Measurements from ENCODE around the gene RPRM. TPM values are rescaled to one million over a fixed set of nuclear protein-coding genes. Genes with fewer than 3 reads are reported as not detected.

RPRM gene
- polyA plus RNA-seq, 1 donor (not counting 4 experiments of a cell fraction or from before 2014, with no cell fraction given): not detected

DNA sequence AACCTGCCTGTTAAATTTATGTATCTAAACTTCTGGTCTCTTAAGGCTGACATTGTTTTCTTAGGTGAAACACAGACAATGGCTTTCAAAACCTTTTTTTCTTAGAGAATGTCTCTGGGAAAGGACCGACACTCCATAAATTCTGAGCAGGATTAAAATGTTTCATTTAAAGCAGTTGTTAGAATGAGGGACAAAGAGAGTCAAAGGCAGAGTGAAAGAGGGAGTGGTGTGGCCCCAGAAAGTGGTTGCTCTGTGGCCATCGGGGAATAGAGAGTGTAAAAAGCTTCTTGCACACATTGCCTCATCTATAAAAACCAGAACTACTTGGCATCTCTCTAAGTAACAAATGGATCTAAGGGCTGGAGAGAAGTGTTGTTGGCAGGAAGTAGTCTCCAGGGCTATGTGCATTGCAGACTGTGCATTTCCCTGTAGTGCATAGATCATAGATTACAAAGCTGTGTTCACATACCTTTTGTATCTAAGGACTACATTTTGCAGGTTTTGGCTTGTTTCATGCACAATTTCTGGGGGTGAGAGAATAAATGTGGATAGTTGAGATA is 3.6 kb downstream of the RPRM start:
- Histone ChIP-seq H3K9me3 (ENCODE audit: control insufficient read depth, low read depth, low read length) (no peaks in the 10 kb centered on the region), H3K4me3 (ENCODE audit: control insufficient read depth in 2 of 3, extremely low read depth in 1 of 3, insufficient read depth in 2 of 3, low read depth in 1 of 3, low read length in 3 of 3) (no peak overlapping the region), H4K20me1 (ENCODE audit: control insufficient read depth, extremely low read depth, insufficient read depth, low read length) (no peaks in the 10 kb centered on the region), H3K4me1 (ENCODE audit: control insufficient read depth, extremely low read depth, insufficient read depth, low read length) (peaks cover 7% of the 10 kb centered on the region), H3K9me1 (ENCODE audit: control insufficient read depth, extremely low read depth, insufficient read depth, low read length) (no peaks in the 10 kb centered on the region), H3K36me3 (ENCODE audit: control insufficient read depth in 2 of 2, extremely low read depth in 1 of 2, insufficient read depth in 2 of 2, low read length in 2 of 2) (no peaks in the 10 kb centered on the region), H3K4me2 (ENCODE audit: control insufficient read depth, extremely low read depth, insufficient read depth, low read depth, low read length) (no peak overlapping the region), H3K27me3 (ENCODE audit: control insufficient read depth, extremely low read depth, insufficient read depth, low read length) (peaks cover 42% of the 10 kb centered on the region), H2AFZ (ENCODE audit: control insufficient read depth, low read length) (no peak overlapping the region), H3K27ac (ENCODE audit: control insufficient read depth, insufficient read depth, low read length) (no peak overlapping the region), H3K9ac (ENCODE audit: control insufficient read depth, extremely low read depth, insufficient read depth, low read length) (no peak overlapping the region), H3K79me2 (ENCODE audit: control insufficient read depth, insufficient read depth, low read length) (no peaks in the 10 kb centered on the region)
- DNase-seq (ENCODE audit: low read depth, low spot score) (no peak), FAIRE-seq (no peak)
- dilution Hi-C loops (cut with MboI; ENCODE audit: extremely low pct_ligation_motif_present, low sequenced_read_pairs): no loop called here
- no peak for TF ChIP-seq EZH2 (IDR thresholded peaks at IDR 0.05; ENCODE audit: low read length)
- TF ChIP-seq, protein P1, sequence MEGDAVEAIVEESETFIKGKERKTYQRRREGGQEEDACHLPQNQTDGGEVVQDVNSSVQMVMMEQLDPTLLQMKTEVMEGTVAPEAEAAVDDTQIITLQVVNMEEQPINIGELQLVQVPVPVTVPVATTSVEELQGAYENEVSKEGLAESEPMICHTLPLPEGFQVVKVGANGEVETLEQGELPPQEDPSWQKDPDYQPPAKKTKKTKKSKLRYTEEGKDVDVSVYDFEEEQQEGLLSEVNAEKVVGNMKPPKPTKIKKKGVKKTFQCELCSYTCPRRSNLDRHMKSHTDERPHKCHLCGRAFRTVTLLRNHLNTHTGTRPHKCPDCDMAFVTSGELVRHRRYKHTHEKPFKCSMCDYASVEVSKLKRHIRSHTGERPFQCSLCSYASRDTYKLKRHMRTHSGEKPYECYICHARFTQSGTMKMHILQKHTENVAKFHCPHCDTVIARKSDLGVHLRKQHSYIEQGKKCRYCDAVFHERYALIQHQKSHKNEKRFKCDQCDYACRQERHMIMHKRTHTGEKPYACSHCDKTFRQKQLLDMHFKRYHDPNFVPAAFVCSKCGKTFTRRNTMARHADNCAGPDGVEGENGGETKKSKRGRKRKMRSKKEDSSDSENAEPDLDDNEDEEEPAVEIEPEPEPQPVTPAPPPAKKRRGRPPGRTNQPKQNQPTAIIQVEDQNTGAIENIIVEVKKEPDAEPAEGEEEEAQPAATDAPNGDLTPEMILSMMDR (optimal IDR thresholded peaks at IDR 0.05 in 1 of 3, IDR thresholded peaks at IDR 0.05 in 1 of 3, conservative IDR thresholded peaks at IDR 0.05 in 1 of 3; ENCODE audit: extremely low read depth in 1 of 3, insufficient read depth in 2 of 3, low read length in 3 of 3): no peak

- H3K27me3 ChIP-seq (ENCODE audit: control insufficient read depth, extremely low read depth, insufficient read depth, low read length): peaks cover 42% of the 10 kb centered on the region
- dilution Hi-C loops (cut with MboI; ENCODE audit: extremely low pct_ligation_motif_present, low sequenced_read_pairs): no loop called here
- no peak overlapping the region for H3K4me2 ChIP-seq (ENCODE audit: control insufficient read depth, extremely low read depth, insufficient read depth, low read depth, low read length)
- no peaks in the 10 kb centered on the region for H3K36me3 ChIP-seq (ENCODE audit: control insufficient read depth in 2 of 2, extremely low read depth in 1 of 2, insufficient read depth in 2 of 2, low read length in 2 of 2)
- H3K27ac ChIP-seq (ENCODE audit: control insufficient read depth, insufficient read depth, low read length): no peak overlapping the region
- DNase-seq (ENCODE audit: low read depth, low spot score): no peak
- H3K79me2 ChIP-seq (ENCODE audit: control insufficient read depth, insufficient read depth, low read length): no peaks in the 10 kb centered on the region
- TF ChIP-seq, protein P1 (optimal IDR thresholded peaks at IDR 0.05 in 1 of 3, IDR thresholded peaks at IDR 0.05 in 1 of 3, conservative IDR thresholded peaks at IDR 0.05 in 1 of 3; ENCODE audit: extremely low read depth in 1 of 3, insufficient read depth in 2 of 3, low read length in 3 of 3): no peak
- no peak for TF ChIP-seq EZH2 (IDR thresholded peaks at IDR 0.05; ENCODE audit: low read length)
- no peak overlapping the region for H3K9ac ChIP-seq (ENCODE audit: control insufficient read depth, extremely low read depth, insufficient read depth, low read length)
- no peak overlapping the region for H2AFZ ChIP-seq (ENCODE audit: control insufficient read depth, low read length)
- H3K4me3 ChIP-seq (ENCODE audit: control insufficient read depth in 2 of 3, extremely low read depth in 1 of 3, insufficient read depth in 2 of 3, low read depth in 1 of 3, low read length in 3 of 3): no peak overlapping the region
- H3K4me1 ChIP-seq (ENCODE audit: control insufficient read depth, extremely low read depth, insufficient read depth, low read length): peaks cover 7% of the 10 kb centered on the region
- no peak for FAIRE-seq
- no peaks in the 10 kb centered on the region for H3K9me3 ChIP-seq (ENCODE audit: control insufficient read depth, low read depth, low read length)
- H3K9me1 ChIP-seq (ENCODE audit: control insufficient read depth, extremely low read depth, insufficient read depth, low read length): no peaks in the 10 kb centered on the region
- H4K20me1 ChIP-seq (ENCODE audit: control insufficient read depth, extremely low read depth, insufficient read depth, low read length): no peaks in the 10 kb centered on the region
These were observed 4.2 kb downstream of the RPRM start for GRCh38 chr2:153474407-153474806.
